Measurements from ENCODE around the gene GPX5. TPM values are rescaled to one million over a fixed set of nuclear protein-coding genes. Genes with fewer than 3 reads are reported as not detected.

GPX5 gene
- total RNA-seq (2013; cell fraction: nucleolus; rRNA removed): not detected in 2 replicates
- total RNA-seq (2014; rRNA removed) (not detected in 2 replicates), total RNA-seq (2014; rRNA removed; fragmentation: Illumina TruSeq; extraction: Trizol) (not detected in 2 replicates), total RNA-seq (2021) (not detected in 2 replicates), polyA plus RNA-seq (2011; rRNA removed) (not detected in 2 replicates), polyA plus RNA-seq (2014; fragmentation: Illumina TruSeq; extraction: Trizol) (not detected in 2 replicates), polyA plus RNA-seq (2014; fragmentation: Nextera tagmentation; extraction: Ambion mirVana) (not detected), polyA plus RNA-seq (2014; rRNA removed) (not detected in 2 replicates), polyA plus RNA-seq (2016; fragmentation: Nextera tagmentation; extraction: Ambion mirVana) (not detected), polyA minus RNA-seq (2011; rRNA and poly(A)+ RNA removed) (not detected in 2 replicates), Bru-seq, nascent RNA (not detected), BruChase-seq, experiment 1, labeled RNA remaining after a 6-hour chase (percentile 14 among the genes with signal in this experiment), BruChase-seq, experiment 2, labeled RNA remaining after a 2-hour chase (percentile 8 among the genes with signal in this experiment)
- polyA plus RNA-seq (2011; ENCODE audit: low read depth): not detected
- polyA plus RNA-seq (2011; cell fraction: cytosol; rRNA removed): not detected in 2 replicates
- not detected in 2 replicates for polyA plus RNA-seq (2011; cell fraction: nucleus; rRNA removed)
- polyA plus RNA-seq (2012): not detected in 2 replicates
- not detected in 2 replicates for polyA minus RNA-seq (2011; cell fraction: cytosol; rRNA and poly(A)+ RNA removed)
- polyA minus RNA-seq (2011; cell fraction: nucleus; rRNA and poly(A)+ RNA removed): not detected in 2 replicates
- long read RNA-seq, experiment 1: 0 reads
- long read RNA-seq, experiment 2: 0 reads

DNA sequence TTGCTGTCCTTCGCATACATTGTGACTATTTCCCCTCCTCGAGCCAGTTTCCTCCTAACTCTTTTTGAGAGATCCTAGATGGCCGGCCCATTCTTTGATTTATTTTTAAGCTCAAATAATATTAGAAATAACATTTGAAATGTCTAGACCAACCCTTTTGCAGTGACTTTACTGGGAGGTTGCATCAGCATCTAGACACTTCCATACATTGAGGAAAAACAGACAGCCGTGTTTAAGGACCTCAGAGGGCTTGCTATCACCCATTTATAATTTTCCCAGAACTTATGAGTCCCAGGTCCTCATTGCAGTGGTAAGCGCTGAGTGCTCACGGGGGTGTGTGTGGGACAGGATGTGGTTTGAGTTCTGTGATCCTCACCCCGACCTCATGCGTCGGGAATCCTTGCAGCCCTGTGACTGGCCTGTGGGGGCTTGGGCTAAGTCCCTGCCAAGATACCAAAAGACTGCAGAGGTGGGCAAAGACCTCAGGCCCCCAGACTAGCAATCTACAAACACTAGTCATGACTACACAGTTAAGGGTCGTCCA is at the start of gene GPX5:
Gene GPX5 (plus strand): TSS at position 386 of the 544 bp plus-strand sequence. CDS start 133 bp downstream, at position 519.
- Histone ChIP-seq H2AFZ (ENCODE audit: control insufficient read depth, low read depth, low read length) (no peak within 1 kb of the TSS), H3K79me2 (ENCODE audit: control insufficient read depth, insufficient read depth, low read length) (no peaks in the 10 kb centered on the region), H3K27ac (ENCODE audit: control insufficient read depth, insufficient read depth) (no peak within 1 kb of the TSS), H3K4me1 (ENCODE audit: control insufficient read depth, insufficient read depth, low read length) (no peaks in the 10 kb centered on the region), H3K4me3 (no peak within 1 kb of the TSS), H3K27me3 (replicated peaks in 1 of 2; ENCODE audit: control insufficient read depth in 2 of 2, insufficient read depth in 2 of 2, low read length in 1 of 2) (peaks cover 0 to 2% of the 10 kb centered on the region in 2 experiments), H3K9me3 (replicated peaks; ENCODE audit: control insufficient read depth, insufficient read depth, low read length) (no peaks in the 10 kb centered on the region), H3K36me3 (ENCODE audit: control insufficient read depth in 2 of 2, insufficient read depth in 2 of 2, low read length in 1 of 2) (no peaks in the 10 kb centered on the region), H3K4me2 (ENCODE audit: control insufficient read depth, insufficient read depth) (no peak within 1 kb of the TSS), H3K9ac (ENCODE audit: control insufficient read depth, insufficient read depth, low read length) (no peak within 1 kb of the TSS), H4K20me1 (ENCODE audit: control insufficient read depth, insufficient read depth) (no peaks in the 10 kb centered on the region)
- RAD21 ChIA-PET (ENCODE audit: unreplicated experiment): no interaction called here
- in situ Hi-C loops (cut with MboI) (no loop called here), intact Hi-C loops (cut with micrococcal nuclease; ENCODE audit: unreplicated experiment) (no loop called here)
- 17% methylated on average over 10 of the region's 10 CpGs for WGBS (ENCODE audit: insufficient coverage, insufficient replicate concordance, low lambda C conversion rate, missing lambda C conversion rate)
- POLR2A ChIA-PET: no interaction called here
- no TSS peak for BruUV-seq (replicated peaks)
- ATAC-seq (no peak), DNase-seq (ENCODE audit: low read depth, low spot score) (no peak), FAIRE-seq (no peak)
- TF ChIP-seq RUNX3 (IDR thresholded peaks at IDR 0.05; ENCODE audit: low read length) (peak; percentile 7; the same call in 1 of the 2 replicates), IRF4 (IDR thresholded peaks at IDR 0.05; ENCODE audit: low read depth, low read length) (no peak)
- TF ChIP-seq, protein P1, sequence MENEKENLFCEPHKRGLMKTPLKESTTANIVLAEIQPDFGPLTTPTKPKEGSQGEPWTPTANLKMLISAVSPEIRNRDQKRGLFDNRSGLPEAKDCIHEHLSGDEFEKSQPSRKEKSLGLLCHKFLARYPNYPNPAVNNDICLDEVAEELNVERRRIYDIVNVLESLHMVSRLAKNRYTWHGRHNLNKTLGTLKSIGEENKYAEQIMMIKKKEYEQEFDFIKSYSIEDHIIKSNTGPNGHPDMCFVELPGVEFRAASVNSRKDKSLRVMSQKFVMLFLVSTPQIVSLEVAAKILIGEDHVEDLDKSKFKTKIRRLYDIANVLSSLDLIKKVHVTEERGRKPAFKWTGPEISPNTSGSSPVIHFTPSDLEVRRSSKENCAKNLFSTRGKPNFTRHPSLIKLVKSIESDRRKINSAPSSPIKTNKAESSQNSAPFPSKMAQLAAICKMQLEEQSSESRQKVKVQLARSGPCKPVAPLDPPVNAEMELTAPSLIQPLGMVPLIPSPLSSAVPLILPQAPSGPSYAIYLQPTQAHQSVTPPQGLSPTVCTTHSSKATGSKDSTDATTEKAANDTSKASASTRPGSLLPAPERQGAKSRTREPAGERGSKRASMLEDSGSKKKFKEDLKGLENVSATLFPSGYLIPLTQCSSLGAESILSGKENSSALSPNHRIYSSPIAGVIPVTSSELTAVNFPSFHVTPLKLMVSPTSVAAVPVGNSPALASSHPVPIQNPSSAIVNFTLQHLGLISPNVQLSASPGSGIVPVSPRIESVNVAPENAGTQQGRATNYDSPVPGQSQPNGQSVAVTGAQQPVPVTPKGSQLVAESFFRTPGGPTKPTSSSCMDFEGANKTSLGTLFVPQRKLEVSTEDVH (IDR thresholded peaks at IDR 0.05; ENCODE audit: low read depth, partially characterized antibody): no peak
- SMC1A ChIA-PET (ENCODE audit: uncharacterized antibody, unreplicated experiment): no interaction called here
- CTCF ChIA-PET: no interaction called here
